ENCODE data around the gene KRTAP11-1.

- TF ChIP-seq EZH2 (IDR thresholded peaks at IDR 0.05; ENCODE audit: insufficient read depth, low read length) (no peak), CTCF (IDR thresholded peaks at IDR 0.05; ENCODE audit: insufficient read depth, low read depth, low read length) (no peak)
These were observed 36.2 kb upstream of the KRTAP11-1 start for GRCh38 chr21:30917557-30917956.
